Endothelial cell (in vitro differentiated cells): ENCODE data around the gene TPM3. TPM values are rescaled to one million over a fixed set of nuclear protein-coding genes. Genes with fewer than 3 reads are reported as not detected.
A peak's percentile ranks its signal among the peaks of the same experiment; 100 is the strongest.

Source experiments
- DNase-seq: peaks from one replicate; pipeline ENCODE4 v3.0.0; 2021; ENCODE audit warnings: low spot score
- H3K27ac Mint-ChIP-seq: one replicate; pipeline ENCODE4 v1.8.0; 2021; ENCODE audit warnings: mixed read lengths, inconsistent platforms; ENCODE audit not compliant: unreplicated experiment
- H3K27me3 Mint-ChIP-seq: one replicate; pipeline ENCODE4 v1.8.0; 2021; ENCODE audit warnings: mild to moderate bottlenecking, moderate library complexity, mixed read lengths, inconsistent platforms; ENCODE audit not compliant: unreplicated experiment
- H3K36me3 Mint-ChIP-seq: one replicate; pipeline ENCODE4 v1.8.0; 2021; ENCODE audit warnings: mild to moderate bottlenecking, low read depth, mixed read lengths, inconsistent platforms; ENCODE audit not compliant: unreplicated experiment
- H3K4me1 Mint-ChIP-seq: one replicate; pipeline ENCODE4 v1.8.0; 2021; ENCODE audit warnings: mild to moderate bottlenecking, mixed read lengths, inconsistent platforms; ENCODE audit not compliant: unreplicated experiment
- H3K4me3 Mint-ChIP-seq: one replicate; pipeline ENCODE4 v1.8.0; 2021; ENCODE audit warnings: mild to moderate bottlenecking, mixed read lengths, inconsistent platforms; ENCODE audit not compliant: unreplicated experiment
- H3K9me3 Mint-ChIP-seq: one replicate; pipeline ENCODE4 v1.8.0; 2021; ENCODE audit warnings: mixed read lengths, inconsistent platforms; ENCODE audit not compliant: unreplicated experiment
- long read RNA-seq: library from polyadenylated mRNA; unstranded; transcript quantifications from one replicate; pipeline ENCODE4 v2.0.0, GENCODE V29; 2020; ENCODE audit not compliant: unreplicated experiment
- total RNA-seq: library from RNA; stranded (reverse); fragmentation: NEBNext Ultra II Directional; extraction: Animal tissue kit (Norgen Biotek cat#: 25700); gene quantifications from one replicate; pipeline ENCODE4 v1.2.1, GENCODE V29; 2021; ENCODE audit not compliant: unreplicated experiment
- TF ChIP-seq, protein P1 (sequence below): fragments of 200-600 bp; sonication (generic); IDR thresholded peaks from one replicate; pipeline ENCODE4 v1.5.0; 2021; ENCODE audit warnings: antibody characterized with exemption; ENCODE audit not compliant: unreplicated experiment

Gene TPM3
- 689 TPM for total RNA-seq
- long read RNA-seq, transcript TPM3-212 (8 exons, 3,131 nt): major isoform, 387 of 445 reads
- long read RNA-seq, partial matches to known transcripts: 11 of 445 reads
- long read RNA-seq, other reads (novel, unspliced or antisense): 40 of 445 reads

DNA sequence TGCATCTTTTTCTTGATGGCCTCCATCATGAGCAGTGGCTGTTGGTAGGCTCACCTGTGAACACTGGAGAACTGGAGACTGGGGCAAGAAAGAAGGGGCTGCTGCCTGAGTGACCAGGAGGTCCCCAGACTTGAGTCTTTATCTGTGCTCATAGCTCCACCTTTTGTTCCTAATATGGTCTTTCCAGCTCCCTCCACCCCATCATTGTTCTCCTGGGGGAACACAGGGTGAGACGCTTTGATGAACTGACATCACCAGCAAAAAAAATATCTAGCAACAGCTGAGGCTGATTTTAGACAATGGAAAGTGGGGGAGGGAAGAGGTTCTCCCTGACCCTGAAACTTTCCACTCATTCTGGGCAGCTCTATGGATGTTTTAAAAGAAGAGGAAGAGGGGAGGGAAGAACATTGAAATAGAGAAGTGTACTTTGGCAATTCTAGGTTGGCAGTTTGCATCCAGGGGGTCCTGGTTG lies at the start of gene TPM3:
TPM3 (minus strand) TSS at position 111 of the 472 bp plus-strand sequence; CDS start at position 29, 82 bp downstream.
- TF ChIP-seq, protein P1, sequence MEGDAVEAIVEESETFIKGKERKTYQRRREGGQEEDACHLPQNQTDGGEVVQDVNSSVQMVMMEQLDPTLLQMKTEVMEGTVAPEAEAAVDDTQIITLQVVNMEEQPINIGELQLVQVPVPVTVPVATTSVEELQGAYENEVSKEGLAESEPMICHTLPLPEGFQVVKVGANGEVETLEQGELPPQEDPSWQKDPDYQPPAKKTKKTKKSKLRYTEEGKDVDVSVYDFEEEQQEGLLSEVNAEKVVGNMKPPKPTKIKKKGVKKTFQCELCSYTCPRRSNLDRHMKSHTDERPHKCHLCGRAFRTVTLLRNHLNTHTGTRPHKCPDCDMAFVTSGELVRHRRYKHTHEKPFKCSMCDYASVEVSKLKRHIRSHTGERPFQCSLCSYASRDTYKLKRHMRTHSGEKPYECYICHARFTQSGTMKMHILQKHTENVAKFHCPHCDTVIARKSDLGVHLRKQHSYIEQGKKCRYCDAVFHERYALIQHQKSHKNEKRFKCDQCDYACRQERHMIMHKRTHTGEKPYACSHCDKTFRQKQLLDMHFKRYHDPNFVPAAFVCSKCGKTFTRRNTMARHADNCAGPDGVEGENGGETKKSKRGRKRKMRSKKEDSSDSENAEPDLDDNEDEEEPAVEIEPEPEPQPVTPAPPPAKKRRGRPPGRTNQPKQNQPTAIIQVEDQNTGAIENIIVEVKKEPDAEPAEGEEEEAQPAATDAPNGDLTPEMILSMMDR: no peak
- H3K27ac Mint-ChIP-seq: peak within 1 kb of the TSS; percentile 87

DNA sequence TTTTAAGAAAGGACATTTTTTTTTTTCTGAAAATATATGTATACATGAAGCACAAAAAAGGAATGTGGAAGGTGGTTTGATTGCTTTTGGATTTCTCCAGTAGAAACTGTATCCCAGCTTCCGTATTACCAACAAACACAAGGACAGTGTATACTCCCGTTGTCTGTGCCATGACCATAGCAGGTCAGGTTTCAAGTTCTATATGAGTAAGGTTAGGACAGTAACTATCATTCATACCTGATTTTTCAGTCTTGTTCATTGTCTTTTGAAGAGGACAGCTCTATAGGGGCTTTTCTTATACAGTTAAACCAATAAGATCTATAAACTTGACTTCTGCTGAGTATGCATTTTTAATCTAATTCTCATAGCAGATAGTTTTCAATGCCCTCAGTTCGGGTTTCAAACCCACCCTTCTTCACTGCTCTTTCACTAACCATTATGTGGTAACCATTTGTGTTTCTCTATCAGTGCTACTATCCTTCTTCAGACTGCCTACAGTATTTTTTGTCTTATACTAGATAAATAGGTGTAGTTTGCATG lies 48.5 kb upstream of the TPM3 start:
- H3K4me1 Mint-ChIP-seq: peaks cover 8% of the 10 kb centered on the region
- no peak overlapping the region for H3K4me3 Mint-ChIP-seq
- no peak overlapping the region for H3K27ac Mint-ChIP-seq
- peaks cover 60% of the 10 kb centered on the region for H3K36me3 Mint-ChIP-seq
- no peak for DNase-seq
- no peaks in the 10 kb centered on the region for H3K27me3 Mint-ChIP-seq
- no peaks in the 10 kb centered on the region for H3K9me3 Mint-ChIP-seq
- TF ChIP-seq, protein P1: no peak

More for the DNA sequence above, at the start of gene TPM3:
- Mint-ChIP-seq H3K36me3 (peaks cover 3% of the 10 kb centered on the region), H3K4me1 (peaks cover 14% of the 10 kb centered on the region), H3K27me3 (peaks cover 7% of the 10 kb centered on the region), H3K9me3 (no peaks in the 10 kb centered on the region), H3K4me3 (peak within 1 kb of the TSS; percentile 74)
- DNase-seq: no peak

DNA sequence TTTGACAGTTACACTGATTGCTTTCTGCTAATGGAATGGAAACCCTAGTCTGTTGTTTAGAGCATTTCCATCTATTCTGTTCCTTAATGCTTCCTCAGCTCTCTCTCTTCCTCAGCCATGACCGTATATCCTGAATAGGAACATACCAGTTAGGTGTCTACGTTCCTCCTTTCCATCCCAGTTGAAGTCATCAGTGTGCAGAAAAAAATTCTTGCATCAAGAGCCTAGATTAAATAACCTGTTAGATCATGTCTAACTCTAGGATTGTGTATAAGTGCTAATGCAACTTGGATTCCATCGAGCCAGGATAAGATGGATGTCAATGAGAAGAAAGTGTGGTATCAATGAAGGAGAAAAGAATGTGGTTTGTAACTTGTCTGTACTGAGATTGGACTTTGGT lies 47.6 kb upstream of the TPM3 start:
- Mint-ChIP-seq H3K9me3 (no peaks in the 10 kb centered on the region), H3K27me3 (peaks cover 3% of the 10 kb centered on the region), H3K27ac (peak overlapping the region; percentile 7), H3K36me3 (peaks cover 66% of the 10 kb centered on the region), H3K4me3 (no peak overlapping the region), H3K4me1 (peaks cover 8% of the 10 kb centered on the region)
- TF ChIP-seq, protein P1: no peak
- DNase-seq: no peak

DNA sequence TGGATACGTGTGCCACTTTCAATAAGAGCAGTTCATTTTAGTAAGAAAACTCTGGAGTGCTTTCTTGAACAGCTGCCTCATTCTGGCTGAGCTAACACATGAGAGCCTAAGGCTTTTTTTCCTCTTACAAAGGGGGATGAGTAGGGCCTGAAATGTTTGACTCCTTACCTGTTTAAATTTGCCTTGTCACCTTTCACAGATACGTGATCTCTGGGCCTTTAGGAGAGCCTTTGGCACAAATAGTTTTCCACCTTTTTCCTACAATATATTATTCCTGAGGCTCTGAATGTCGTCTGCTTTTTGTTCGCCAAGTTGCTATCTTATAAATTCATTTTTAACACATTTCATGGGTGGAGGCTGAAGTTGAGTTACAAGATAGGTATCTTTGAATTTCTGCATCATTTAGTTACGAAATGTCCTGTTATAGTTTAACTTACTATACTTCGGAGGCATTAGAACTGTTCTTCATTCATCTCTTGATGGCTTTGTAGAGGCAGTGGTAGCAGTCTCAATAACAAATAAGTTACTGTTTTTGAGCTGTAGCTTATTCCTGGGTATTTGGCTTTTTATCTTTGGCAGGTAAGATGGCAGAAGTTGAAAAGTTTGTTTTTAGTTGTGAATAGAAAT lies 46.1 kb upstream of the TPM3 start:
- H3K4me1 Mint-ChIP-seq: peaks cover 8% of the 10 kb centered on the region
- H3K4me3 Mint-ChIP-seq: no peak overlapping the region
- H3K27ac Mint-ChIP-seq: peak overlapping the region; percentile 16
- peaks cover 62% of the 10 kb centered on the region for H3K36me3 Mint-ChIP-seq
- peaks cover 8% of the 10 kb centered on the region for H3K27me3 Mint-ChIP-seq
- no peaks in the 10 kb centered on the region for H3K9me3 Mint-ChIP-seq
- TF ChIP-seq, protein P1: no peak
- DNase-seq: no peak

DNA sequence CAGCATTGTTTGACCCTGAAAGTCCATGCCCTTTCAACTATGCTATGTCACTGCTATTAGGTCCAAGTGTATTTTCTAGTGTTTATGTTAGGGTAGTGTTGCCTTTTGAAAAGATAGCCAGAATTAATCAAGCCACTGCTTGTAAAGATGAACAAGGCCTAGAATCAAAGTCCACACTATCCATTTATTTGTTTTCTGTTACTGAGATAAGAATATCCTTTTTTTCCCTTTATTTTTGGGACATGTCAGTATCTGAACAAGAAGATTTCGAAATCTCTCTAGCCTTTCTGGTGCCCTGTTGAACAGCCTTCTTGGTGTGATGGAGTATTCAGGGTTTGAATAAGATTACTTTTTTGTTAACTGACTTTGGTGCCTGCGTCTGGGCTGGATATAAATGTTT lies 45.5 kb upstream of the TPM3 start:
- peaks cover 8% of the 10 kb centered on the region for H3K27me3 Mint-ChIP-seq
- peaks cover 8% of the 10 kb centered on the region for H3K4me1 Mint-ChIP-seq
- peaks cover 56% of the 10 kb centered on the region for H3K36me3 Mint-ChIP-seq
- no peak overlapping the region for H3K4me3 Mint-ChIP-seq
- peak overlapping the region; percentile 14 for H3K27ac Mint-ChIP-seq
- DNase-seq: no peak
- TF ChIP-seq, protein P1: no peak
- no peaks in the 10 kb centered on the region for H3K9me3 Mint-ChIP-seq
